ENCODE measurements around the gene SPECC1L.

- TF ChIP-seq POLR2AphosphoS5 (IDR thresholded peaks at IDR 0.05) (no peak), CTCF (IDR thresholded peaks at IDR 0.05) (no peak)
Measured at GRCh38 chr22:24236656-24237055, 34.0 kb upstream of the SPECC1L start.

Measured in upper lobe of left lung (tissue), 4 donors.